ENCODE data around the gene CRTAC1. TPM values are rescaled to one million over a fixed set of nuclear protein-coding genes. Genes with fewer than 3 reads are reported as not detected.

CRTAC1 gene
- total and polyA plus RNA-seq, 4 donors = 0.14 to 0.33 (median 0.26) TPM

DNA sequence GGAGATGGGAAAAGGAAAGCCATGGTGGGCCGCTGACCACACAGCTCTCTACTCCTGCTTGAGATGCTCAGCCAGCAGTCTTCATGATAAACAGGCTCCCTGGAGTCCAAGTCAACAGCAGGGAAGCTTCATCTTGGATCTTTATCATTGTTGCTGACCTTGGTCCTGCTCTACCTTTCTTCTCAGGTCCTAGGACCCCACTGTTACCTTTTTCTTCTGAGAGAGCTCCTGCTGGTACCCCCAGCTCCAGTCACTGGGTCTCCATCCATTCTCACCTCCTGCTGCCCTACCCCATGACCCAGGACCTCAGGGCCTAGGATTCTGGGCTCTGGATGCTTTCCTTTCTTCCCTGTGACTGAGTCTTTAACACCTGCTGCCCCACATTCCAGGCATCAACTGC, 5.2 kb upstream of the CRTAC1 start:
- DNase-seq (ENCODE audit: low spot score) = no peak
- Histone ChIP-seq H3K9me3 (ENCODE audit: control insufficient read depth in 4 of 4, low read length in 3 of 4) (no peaks in the 10 kb centered on the region), H3K27me3 (ENCODE audit: control insufficient read depth in 4 of 4, insufficient read depth in 4 of 4, low read length in 3 of 4) (peaks cover 0 to 23% (median 8%) of the 10 kb centered on the region in 4 donors), H3K4me1 (ENCODE audit: control insufficient read depth in 4 of 4, insufficient read depth in 4 of 4, low read length in 3 of 4) (peaks cover 2 to 6% (median 3%) of the 10 kb centered on the region in 4 donors), H3K27ac (ENCODE audit: low read depth in 1 of 2, low read length in 2 of 2) (no peak overlapping the region), H3K9ac (ENCODE audit: low read depth in 1 of 2, low read length in 2 of 2) (no peak overlapping the region), H3K4me3 (ENCODE audit: low read depth in 1 of 3, low read length in 3 of 3) (no peak overlapping the region), H3K36me3 (ENCODE audit: control insufficient read depth in 4 of 4, insufficient read depth in 3 of 4, low read depth in 1 of 4, low read length in 3 of 4) (no peaks in the 10 kb centered on the region)
- 14% methylated on average over 1 of the region's 1 CpG for WGBS
- no peak for TF ChIP-seq HNF4G (IDR thresholded peaks at IDR 0.05)
- TF ChIP-seq, protein P1, sequence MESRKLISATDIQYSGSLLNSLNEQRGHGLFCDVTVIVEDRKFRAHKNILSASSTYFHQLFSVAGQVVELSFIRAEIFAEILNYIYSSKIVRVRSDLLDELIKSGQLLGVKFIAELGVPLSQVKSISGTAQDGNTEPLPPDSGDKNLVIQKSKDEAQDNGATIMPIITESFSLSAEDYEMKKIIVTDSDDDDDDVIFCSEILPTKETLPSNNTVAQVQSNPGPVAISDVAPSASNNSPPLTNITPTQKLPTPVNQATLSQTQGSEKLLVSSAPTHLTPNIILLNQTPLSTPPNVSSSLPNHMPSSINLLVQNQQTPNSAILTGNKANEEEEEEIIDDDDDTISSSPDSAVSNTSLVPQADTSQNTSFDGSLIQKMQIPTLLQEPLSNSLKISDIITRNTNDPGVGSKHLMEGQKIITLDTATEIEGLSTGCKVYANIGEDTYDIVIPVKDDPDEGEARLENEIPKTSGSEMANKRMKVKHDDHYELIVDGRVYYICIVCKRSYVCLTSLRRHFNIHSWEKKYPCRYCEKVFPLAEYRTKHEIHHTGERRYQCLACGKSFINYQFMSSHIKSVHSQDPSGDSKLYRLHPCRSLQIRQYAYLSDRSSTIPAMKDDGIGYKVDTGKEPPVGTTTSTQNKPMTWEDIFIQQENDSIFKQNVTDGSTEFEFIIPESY (IDR thresholded peaks at IDR 0.05) = no peak
- TF ChIP-seq, protein P2, sequence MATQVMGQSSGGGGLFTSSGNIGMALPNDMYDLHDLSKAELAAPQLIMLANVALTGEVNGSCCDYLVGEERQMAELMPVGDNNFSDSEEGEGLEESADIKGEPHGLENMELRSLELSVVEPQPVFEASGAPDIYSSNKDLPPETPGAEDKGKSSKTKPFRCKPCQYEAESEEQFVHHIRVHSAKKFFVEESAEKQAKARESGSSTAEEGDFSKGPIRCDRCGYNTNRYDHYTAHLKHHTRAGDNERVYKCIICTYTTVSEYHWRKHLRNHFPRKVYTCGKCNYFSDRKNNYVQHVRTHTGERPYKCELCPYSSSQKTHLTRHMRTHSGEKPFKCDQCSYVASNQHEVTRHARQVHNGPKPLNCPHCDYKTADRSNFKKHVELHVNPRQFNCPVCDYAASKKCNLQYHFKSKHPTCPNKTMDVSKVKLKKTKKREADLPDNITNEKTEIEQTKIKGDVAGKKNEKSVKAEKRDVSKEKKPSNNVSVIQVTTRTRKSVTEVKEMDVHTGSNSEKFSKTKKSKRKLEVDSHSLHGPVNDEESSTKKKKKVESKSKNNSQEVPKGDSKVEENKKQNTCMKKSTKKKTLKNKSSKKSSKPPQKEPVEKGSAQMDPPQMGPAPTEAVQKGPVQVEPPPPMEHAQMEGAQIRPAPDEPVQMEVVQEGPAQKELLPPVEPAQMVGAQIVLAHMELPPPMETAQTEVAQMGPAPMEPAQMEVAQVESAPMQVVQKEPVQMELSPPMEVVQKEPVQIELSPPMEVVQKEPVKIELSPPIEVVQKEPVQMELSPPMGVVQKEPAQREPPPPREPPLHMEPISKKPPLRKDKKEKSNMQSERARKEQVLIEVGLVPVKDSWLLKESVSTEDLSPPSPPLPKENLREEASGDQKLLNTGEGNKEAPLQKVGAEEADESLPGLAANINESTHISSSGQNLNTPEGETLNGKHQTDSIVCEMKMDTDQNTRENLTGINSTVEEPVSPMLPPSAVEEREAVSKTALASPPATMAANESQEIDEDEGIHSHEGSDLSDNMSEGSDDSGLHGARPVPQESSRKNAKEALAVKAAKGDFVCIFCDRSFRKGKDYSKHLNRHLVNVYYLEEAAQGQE (IDR thresholded peaks at IDR 0.05) = no peak

DNA sequence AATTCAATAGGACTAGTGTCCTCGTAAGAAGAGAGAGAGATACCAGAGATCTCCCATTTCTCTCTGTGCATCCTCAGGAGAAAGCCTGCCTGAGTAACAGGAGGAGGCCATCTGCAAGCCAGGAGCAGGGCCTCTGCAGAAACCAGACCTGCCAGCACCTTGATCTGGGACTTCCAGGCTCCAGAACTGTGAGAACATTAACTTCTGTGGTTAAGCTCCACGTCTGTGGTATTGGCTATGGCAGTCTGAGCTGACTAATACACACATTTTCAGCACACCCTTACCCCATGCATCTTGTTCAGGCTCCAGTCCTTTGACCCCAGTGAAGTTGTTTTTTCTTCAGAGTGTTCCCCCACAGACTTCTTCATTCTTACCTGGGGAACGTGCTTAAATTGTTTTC, 3.1 kb upstream of the CRTAC1 start:
- no peak for DNase-seq (ENCODE audit: low spot score)
- WGBS = 46% methylated on average over 3 of the region's 3 CpGs
- Histone ChIP-seq H3K4me3 (ENCODE audit: low read depth in 1 of 3, low read length in 3 of 3) (no peak overlapping the region), H3K9me3 (ENCODE audit: control insufficient read depth in 4 of 4, low read length in 3 of 4) (no peaks in the 10 kb centered on the region), H3K36me3 (ENCODE audit: control insufficient read depth in 4 of 4, insufficient read depth in 3 of 4, low read depth in 1 of 4, low read length in 3 of 4) (no peaks in the 10 kb centered on the region), H3K4me1 (ENCODE audit: control insufficient read depth in 4 of 4, insufficient read depth in 4 of 4, low read length in 3 of 4) (peaks cover 10 to 18% (median 12%) of the 10 kb centered on the region in 4 donors), H3K27ac (ENCODE audit: low read depth in 1 of 2, low read length in 2 of 2) (no peak overlapping the region), H3K27me3 (ENCODE audit: control insufficient read depth in 4 of 4, insufficient read depth in 4 of 4, low read length in 3 of 4) (peaks cover 0 to 29% (median 11%) of the 10 kb centered on the region in 4 donors), H3K9ac (ENCODE audit: low read depth in 1 of 2, low read length in 2 of 2) (no peak overlapping the region)
- no peak for TF ChIP-seq JUND (IDR thresholded peaks at IDR 0.05)

GRCh38 chr10:98031440-98031839, 1.0 kb upstream of the CRTAC1 start:
- WGBS = 24% methylated on average over 12 of the region's 12 CpGs
- Histone ChIP-seq H3K4me3 (ENCODE audit: low read depth in 1 of 3, low read length in 3 of 3) (no peak overlapping the region), H3K27me3 (ENCODE audit: control insufficient read depth in 4 of 4, insufficient read depth in 4 of 4, low read length in 3 of 4) (peaks cover 0 to 25% (median 9%) of the 10 kb centered on the region in 4 donors), H3K27ac (ENCODE audit: low read depth in 1 of 2, low read length in 2 of 2) (no peak overlapping the region), H3K9ac (ENCODE audit: low read depth in 1 of 2, low read length in 2 of 2) (no peak overlapping the region), H3K36me3 (ENCODE audit: control insufficient read depth in 4 of 4, insufficient read depth in 3 of 4, low read depth in 1 of 4, low read length in 3 of 4) (no peaks in the 10 kb centered on the region), H3K4me1 (ENCODE audit: control insufficient read depth in 4 of 4, insufficient read depth in 4 of 4, low read length in 3 of 4) (peaks cover 10 to 18% (median 12%) of the 10 kb centered on the region in 4 donors), H3K9me3 (ENCODE audit: control insufficient read depth in 4 of 4, low read length in 3 of 4) (no peaks in the 10 kb centered on the region)
- TF ChIP-seq RXRA (IDR thresholded peaks at IDR 0.05) (no peak), GABPA (IDR thresholded peaks at IDR 0.05 in 1 of 2, conservative IDR thresholded peaks at IDR 0.05 in 1 of 2) (no peak), HNF4A (conservative IDR thresholded peaks at IDR 0.05) (no peak), HNF4G (IDR thresholded peaks at IDR 0.05) (no peak), TAF1 (conservative IDR thresholded peaks at IDR 0.05) (no peak), EGR1 (IDR thresholded peaks at IDR 0.05; ENCODE audit: low read depth in 2 of 2) (no peak), SP1 (IDR thresholded peaks at IDR 0.05) (no peak), FOXA2 (IDR thresholded peaks at IDR 0.05) (no peak), YY1 (IDR thresholded peaks at IDR 0.05) (no peak), ATF3 (IDR thresholded peaks at IDR 0.05) (no peak), FOXA1 (IDR thresholded peaks at IDR 0.05) (no peak), JUND (IDR thresholded peaks at IDR 0.05) (no peak), RAD21 (IDR thresholded peaks at IDR 0.05) (no peak)
- TF ChIP-seq, protein P1 (IDR thresholded peaks at IDR 0.05) = no peak
- TF ChIP-seq, protein P3, sequence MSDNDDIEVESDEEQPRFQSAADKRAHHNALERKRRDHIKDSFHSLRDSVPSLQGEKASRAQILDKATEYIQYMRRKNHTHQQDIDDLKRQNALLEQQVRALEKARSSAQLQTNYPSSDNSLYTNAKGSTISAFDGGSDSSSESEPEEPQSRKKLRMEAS (IDR thresholded peaks at IDR 0.05) = no peak
- TF ChIP-seq, protein P4, sequence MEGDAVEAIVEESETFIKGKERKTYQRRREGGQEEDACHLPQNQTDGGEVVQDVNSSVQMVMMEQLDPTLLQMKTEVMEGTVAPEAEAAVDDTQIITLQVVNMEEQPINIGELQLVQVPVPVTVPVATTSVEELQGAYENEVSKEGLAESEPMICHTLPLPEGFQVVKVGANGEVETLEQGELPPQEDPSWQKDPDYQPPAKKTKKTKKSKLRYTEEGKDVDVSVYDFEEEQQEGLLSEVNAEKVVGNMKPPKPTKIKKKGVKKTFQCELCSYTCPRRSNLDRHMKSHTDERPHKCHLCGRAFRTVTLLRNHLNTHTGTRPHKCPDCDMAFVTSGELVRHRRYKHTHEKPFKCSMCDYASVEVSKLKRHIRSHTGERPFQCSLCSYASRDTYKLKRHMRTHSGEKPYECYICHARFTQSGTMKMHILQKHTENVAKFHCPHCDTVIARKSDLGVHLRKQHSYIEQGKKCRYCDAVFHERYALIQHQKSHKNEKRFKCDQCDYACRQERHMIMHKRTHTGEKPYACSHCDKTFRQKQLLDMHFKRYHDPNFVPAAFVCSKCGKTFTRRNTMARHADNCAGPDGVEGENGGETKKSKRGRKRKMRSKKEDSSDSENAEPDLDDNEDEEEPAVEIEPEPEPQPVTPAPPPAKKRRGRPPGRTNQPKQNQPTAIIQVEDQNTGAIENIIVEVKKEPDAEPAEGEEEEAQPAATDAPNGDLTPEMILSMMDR (IDR thresholded peaks at IDR 0.05; ENCODE audit: low read depth, low read length, missing input control) = no peak
- DNase-seq (ENCODE audit: low spot score) = no peak

All from liver (tissue), 9 donors.